Head of caudate nucleus (tissue), 42 donors: ENCODE results near the gene LPAR6.
"Not testable (repeated sequence)": the region's sequence is repeated elsewhere in the genome, so short reads cannot be mapped to it uniquely, and the experiment has no call there.

Source experiments
- DNase-seq, 42 donors: peaks; one replicate each; pipeline versions ENCODE4 v3.0.0 to v3.0.0-alpha.2; 2020 to 2021; ENCODE audit warnings: mixed read lengths in 7 of 42
- intact Hi-C: fragments of 100-400 bp; cut with DNase I; formaldehyde crosslinking; loops from one replicate; pipeline ENCODE4 v1.15.0; 2022

Gene LPAR6

GRCh38 chr13:48424212-48424611 lies 11.3 kb upstream of the LPAR6 start:
- no peak for DNase-seq
- intact Hi-C loops: no loop called here

GRCh38 chr13:48422003-48422402 lies 9.1 kb upstream of the LPAR6 start:
- intact Hi-C loops, DNase-seq: not testable (repeated sequence)

- intact Hi-C loops: no loop called here
- no peak for DNase-seq
Measured at GRCh38 chr13:48415516-48415915, 2.6 kb upstream of the LPAR6 start.

GRCh38 chr13:48414501-48414900 lies 1.6 kb upstream of the LPAR6 start:
- intact Hi-C loops: no loop called here
- DNase-seq: no peak

- no peak for DNase-seq
Measured at GRCh38 chr13:48411841-48412531, 927 bp downstream of the LPAR6 start.

GRCh38 chr13:48411147-48411794 lies 1.6 kb downstream of the LPAR6 start:
- intact Hi-C loops: no loop called here
- no peak for DNase-seq

More at GRCh38 chr13:48411841-48412531, 927 bp downstream of the LPAR6 start:
- intact Hi-C loops: no loop called here

- no peak for DNase-seq
- intact Hi-C loops: no loop called here
Measured at GRCh38 chr13:48410199-48410598, 2.7 kb downstream of the LPAR6 start.

GRCh38 chr13:48405875-48406274 lies 7.0 kb downstream of the LPAR6 start:
- intact Hi-C loops: no loop called here
- no peak for DNase-seq

GRCh38 chr13:48404952-48405351 lies 8.0 kb downstream of the LPAR6 start:
- intact Hi-C loops: no loop called here

GRCh38 chr13:48403913-48404312 lies 9.0 kb downstream of the LPAR6 start:
- no peak for DNase-seq
- intact Hi-C loops: no loop called here

More at GRCh38 chr13:48404952-48405351, 8.0 kb downstream of the LPAR6 start:
- no peak for DNase-seq

GRCh38 chr13:48403151-48403631 lies 9.7 kb downstream of the LPAR6 start:
- no peak for DNase-seq
- intact Hi-C loops: no loop called here

GRCh38 chr13:48402325-48402932 lies 10.5 kb downstream of the LPAR6 start:
- DNase-seq: no peak
- intact Hi-C loops: no loop called here

GRCh38 chr13:48401480-48401879 lies 11.4 kb downstream of the LPAR6 start:
- DNase-seq: no peak
- intact Hi-C loops: no loop called here

- DNase-seq: no peak
- intact Hi-C loops: no loop called here
Measured at GRCh38 chr13:48400850-48401291, 12.0 kb downstream of the LPAR6 start.

GRCh38 chr13:48400090-48400694 lies 12.7 kb downstream of the LPAR6 start:
- intact Hi-C loops: no loop called here
- DNase-seq: no peak

- intact Hi-C loops: no loop called here
- DNase-seq: no peak
Measured at GRCh38 chr13:48398450-48399095, 14.3 kb downstream of the LPAR6 start.

- intact Hi-C loops: no loop called here
Measured at GRCh38 chr13:48397744-48398143, 15.2 kb downstream of the LPAR6 start.

GRCh38 chr13:48393698-48394085 lies 19.2 kb downstream of the LPAR6 start:
- intact Hi-C loops: no loop called here

More at GRCh38 chr13:48397744-48398143, 15.2 kb downstream of the LPAR6 start:
- no peak for DNase-seq

GRCh38 chr13:48393030-48393697 lies 19.7 kb downstream of the LPAR6 start:
- no peak for DNase-seq
- intact Hi-C loops: no loop called here

More at GRCh38 chr13:48393698-48394085, 19.2 kb downstream of the LPAR6 start:
- DNase-seq: no peak
